HG02870 (cell line): ENCODE data around the gene CDK9.

Experiments
- ATAC-seq: cut with Tn5 transposase; IDR thresholded peaks from one replicate; pipeline ENCODE4 v1.9.1; 2021; ENCODE audit warnings: mild to moderate bottlenecking, moderate library complexity; ENCODE audit not compliant: unreplicated experiment

Gene CDK9

DNA sequence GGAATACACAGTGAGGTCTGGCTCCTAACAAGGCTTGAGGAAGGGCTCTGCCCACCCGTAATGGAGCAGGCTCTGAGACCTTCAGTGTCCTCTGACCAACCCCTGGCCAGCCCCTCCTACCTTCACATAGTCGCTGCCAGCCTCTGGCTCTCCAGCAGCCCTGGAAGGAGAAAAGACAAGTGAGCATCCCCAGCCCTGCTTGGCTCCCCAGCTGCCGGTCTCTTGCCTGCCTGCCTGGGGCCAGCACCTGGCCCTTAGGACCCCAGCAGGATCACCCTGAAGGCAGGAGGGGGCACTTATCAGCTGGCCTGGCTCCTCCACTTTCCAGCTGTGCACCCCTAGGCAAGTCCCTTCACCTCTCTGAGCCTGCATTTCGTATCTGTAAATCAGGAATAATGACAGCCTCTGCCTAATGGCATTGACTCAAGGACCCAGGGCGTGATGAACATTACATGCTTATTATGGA lies 24.3 kb upstream of the CDK9 start:
- no peak for ATAC-seq

DNA sequence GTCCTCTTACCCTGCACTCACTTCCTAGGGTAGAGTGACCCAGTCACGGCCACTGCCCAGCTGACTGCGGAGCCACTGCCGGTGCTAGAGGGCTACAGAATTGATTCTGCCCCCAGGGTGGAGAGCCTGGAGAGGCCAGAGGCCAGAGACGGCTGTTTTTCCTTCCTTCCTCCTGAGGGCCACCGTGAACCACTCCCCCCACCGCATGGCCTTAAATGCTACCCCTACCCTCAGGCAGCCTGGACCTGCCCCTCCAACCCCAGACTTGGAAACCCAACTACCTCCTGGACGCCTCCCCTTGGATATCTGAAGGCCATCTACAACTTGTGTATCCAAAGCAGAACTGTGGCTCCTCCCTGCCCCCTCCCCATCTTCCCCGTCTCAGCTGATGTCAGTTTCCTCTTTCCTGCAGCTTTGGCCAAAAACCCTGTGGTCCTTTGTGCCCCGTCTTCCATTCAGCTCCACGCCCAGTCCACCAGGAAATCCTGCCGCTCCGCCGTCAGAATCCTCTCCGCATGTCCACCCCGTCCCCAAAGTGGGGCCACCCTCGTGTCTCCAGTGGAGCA lies 23.6 kb upstream of the CDK9 start:
- no peak for ATAC-seq

DNA sequence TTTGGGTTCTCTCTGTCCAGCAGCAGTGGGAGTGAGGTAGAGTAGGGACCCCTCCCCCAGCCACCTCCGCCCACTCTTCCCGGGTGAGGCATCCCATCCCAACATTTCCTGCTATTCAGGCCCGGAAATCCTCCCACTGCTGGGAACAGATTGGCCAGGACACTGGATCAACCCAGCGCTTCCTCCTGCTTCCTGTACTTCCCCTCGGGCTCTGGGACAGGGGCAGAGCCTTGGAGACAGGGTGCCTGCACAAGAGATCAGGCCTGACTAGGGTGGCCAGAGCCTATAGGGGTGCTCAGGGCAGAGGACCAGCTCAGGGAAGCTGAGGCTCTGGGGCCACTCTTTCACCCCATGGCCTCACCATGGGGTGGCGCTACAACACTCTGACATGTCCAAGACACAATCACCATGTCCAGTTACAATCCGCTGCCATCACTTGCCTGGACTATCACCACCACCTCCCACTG lies 21.9 kb upstream of the CDK9 start:
- no peak for ATAC-seq

GRCh38 chr9:127765418-127765817 lies 20.4 kb upstream of the CDK9 start:
- ATAC-seq = no peak

DNA sequence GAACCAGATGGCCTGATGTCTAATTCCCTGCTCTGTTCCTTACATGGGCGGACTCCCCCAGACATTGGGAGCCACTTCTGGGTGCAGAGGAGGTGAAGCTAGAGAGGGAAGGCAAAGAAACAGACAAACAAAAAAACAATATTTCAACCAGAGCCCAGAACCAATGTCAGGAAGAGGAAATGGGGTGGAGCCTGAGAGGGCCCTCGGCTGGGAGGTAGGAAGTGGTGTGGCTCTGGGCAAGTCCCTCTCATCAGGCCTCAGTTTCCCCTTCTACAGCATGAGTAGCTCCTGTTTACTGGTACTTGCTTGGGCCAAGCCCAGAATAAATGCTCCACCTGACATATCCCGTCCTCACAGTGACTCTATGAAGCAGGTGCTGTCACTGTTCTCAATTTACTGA lies 18.4 kb upstream of the CDK9 start:
- ATAC-seq = no peak

DNA sequence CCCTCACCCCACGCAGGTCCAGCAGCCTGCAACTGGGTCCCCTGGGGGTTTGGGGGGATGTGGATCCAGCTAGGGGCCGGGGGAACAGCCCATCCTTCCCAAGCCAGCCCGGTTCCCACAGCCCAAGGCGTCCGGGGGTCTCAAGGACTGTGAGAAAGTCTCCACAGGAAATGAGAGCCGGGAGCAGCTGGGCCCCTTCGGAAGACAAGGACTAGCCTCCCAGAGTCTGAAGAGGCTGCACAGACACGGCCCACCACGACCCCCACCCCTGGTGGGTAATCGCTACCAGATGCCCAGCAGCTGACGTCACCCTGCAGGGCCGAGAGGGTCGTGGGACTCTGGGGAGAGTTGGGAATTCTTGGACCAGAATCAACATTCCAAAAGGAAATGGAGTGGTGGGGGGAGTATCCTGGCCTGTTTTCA lies 17.9 kb upstream of the CDK9 start:
- no peak for ATAC-seq

- ATAC-seq = no peak
These were observed 17.1 kb upstream of the CDK9 start for GRCh38 chr9:127768698-127769097.

GRCh38 chr9:127769101-127769500 lies 16.7 kb upstream of the CDK9 start:
- no peak for ATAC-seq

- ATAC-seq = no peak
These were observed 15.8 kb upstream of the CDK9 start for GRCh38 chr9:127769929-127770582.

GRCh38 chr9:127770583-127770904 lies 15.3 kb upstream of the CDK9 start:
- ATAC-seq = no peak

DNA sequence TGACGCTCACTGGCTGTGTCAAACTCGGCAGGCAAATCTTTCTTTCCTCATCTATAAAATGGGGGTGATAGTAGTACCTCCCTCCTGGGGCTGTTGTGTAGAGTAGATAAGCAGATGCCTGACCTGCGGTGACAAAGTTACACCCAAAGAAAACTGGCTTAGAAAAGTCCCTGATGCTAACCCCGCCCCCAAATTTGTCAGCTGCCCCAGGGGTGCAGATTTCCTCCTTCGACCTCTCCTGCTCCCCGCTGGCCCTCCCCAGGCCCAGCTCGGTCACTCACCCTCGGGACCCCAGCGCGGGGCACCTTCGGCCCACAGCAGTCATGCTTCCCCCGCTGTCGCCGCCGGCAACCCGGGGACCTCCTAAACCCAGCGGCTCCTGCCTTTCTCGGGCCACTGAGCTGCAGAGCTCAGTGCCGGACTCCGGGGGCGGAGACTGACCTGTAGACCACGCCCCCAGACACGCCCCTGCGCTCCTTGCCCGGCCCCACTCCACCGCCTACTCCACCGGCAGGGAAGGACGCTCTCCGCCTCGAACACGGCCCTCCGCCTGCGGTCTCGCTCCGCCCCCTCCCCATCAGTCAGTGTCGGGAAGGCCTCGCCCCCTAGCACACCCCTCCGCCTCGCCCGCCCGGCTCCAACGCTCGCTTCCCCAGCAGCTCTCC lies 14.8 kb upstream of the CDK9 start:
- peak; percentile 89 for ATAC-seq

DNA sequence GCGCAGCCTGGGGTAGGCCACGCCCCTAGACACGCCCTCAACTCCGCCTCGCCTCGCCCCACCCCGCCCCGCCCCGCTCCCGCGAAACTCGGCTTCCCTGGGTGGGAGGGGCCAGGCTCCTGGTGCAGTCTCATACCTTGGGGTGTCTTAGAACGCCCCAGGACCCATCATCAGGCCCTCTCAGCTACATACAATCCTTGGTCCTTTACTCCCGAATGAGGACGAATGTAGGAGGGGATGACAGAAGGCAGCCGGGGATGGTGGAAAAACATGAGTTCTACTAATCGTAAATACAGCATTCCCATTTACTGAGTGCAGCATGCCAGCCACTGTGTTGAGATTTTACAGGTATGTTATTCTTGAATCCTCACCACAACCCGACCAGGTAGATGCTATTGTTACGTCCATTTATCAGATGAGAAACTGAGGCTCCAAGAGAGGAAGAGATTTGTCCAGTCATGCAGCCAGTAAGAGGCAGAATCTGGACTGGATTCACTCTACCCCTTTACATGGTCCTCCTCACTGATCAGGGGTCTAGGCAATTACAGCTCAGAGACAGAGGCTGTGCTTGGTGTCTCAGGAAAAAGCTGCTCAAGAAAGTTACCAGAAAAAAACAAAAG lies 14.2 kb upstream of the CDK9 start:
- no peak for ATAC-seq

DNA sequence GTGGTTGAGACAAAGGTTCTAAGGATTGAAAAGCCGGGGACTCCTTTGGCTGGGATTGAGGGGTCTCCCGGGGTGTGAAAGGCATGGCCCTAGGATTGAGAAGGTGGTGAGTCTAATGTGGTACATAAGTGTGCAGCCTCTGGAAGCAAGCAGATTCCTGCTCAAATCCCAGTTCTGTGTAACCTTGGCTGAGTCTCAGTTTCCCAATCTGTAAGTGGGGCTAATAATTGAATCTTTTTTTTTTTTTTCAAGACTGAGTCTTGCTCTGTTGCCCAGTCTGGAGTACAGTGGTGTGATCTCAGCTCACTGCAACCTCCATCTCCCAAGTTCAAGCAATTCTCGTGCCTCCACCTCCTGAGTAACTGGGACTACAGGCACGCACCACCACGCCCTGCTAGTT lies 13.2 kb upstream of the CDK9 start:
- ATAC-seq = no peak

DNA sequence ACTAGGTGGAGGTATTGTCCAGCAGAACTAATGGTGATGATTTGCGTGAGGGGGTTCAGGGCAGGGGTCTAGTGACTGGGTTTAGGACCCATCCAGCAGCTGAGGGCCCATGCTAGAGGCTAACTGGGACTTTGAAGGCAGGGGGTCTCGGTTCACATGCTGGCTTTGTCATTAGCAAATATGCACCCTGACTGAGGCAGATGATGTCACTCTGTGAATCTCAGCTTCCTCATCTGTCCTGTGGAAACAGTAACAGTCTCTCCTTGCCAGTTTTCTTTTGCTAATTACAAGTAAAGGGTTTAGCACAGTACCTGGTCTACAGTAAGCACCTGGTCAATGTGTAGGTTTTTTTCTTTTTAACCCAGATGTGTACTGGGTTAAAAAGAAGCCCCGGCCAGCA lies 12.6 kb upstream of the CDK9 start:
- no peak for ATAC-seq

- no peak for ATAC-seq
These were observed 11.9 kb upstream of the CDK9 start for GRCh38 chr9:127773981-127774380.

DNA sequence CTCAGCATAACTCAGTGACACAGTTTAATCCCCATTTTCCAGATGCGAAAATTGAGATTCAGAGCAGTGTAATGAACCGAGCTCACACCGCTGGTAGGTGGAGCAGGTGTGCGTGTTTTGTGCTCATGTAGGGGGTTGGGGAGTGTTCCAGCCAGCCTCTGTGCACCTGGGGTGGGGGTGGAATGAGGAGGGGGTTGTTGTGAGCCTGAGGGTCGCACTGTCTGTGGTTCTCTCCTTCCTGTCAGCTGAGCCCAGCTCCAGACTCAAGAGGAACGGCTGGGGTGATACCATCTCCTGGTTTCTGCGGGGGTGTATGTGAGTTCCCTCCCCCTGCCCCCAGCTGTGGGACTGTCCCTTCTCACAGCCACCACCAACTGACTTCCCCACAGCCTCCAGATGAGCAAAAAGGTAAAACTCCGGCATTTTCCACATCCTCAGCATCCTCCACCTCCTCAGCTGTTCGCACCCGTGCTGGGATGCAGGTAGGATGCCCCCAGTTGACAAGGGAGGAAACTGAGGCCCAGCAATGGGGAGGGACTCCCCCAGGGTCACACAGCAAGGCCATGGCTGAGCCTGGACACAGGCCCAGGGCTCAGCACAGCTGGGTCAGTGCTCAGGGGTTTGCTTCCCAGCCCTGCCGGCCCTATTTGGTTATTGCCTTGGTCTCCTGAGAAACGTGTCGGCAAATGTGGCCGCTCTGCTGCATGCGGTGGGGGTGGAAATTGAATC lies 9.5 kb upstream of the CDK9 start:
- peak; percentile 34 for ATAC-seq

GRCh38 chr9:127776924-127777289 lies 8.9 kb upstream of the CDK9 start:
- no peak for ATAC-seq

DNA sequence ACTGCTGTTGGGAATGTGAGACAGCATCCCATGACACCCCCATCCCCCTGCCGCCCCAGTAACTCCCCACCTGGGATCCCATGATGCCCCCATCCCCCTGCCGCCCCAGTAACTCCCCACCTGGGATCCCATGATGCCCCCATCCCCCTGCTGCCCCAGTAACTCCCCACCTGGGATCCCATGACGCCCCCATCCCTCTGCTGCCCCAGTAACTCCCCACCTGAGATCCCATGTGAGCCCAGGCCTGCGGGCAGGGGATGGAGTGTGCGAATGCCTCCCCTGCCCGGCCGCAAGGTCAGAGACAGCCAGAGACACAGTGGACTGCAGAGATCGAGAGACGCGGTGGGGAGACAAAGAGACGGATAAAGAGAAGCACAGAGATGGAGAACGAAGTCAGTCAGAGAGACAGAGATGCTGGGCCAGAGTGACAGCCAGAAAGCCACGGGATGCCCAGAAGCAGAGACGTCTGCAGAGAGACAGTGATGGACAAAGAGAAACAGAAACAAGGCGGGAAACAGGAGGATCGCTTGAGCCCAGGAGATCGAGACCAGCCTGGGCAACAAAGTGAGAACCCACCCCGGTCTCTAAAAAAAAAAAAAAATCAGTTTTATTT lies 8.4 kb upstream of the CDK9 start:
- ATAC-seq = no peak

- no peak for ATAC-seq
These were observed 7.3 kb upstream of the CDK9 start, which contains the start of gene SH2D3C for GRCh38 chr9:127778280-127779135. Gene SH2D3C, minus strand, starts transcription at chr9:127778666. Its CDS starts 39 bp downstream, at chr9:127778627.
